IPS DF 19.7 (cell line): Measurements from ENCODE around the gene BHLHE41.
A peak's percentile ranks its signal among the peaks of the same experiment; 100 is the strongest.

ENCODE experiments used
- DNase-seq: peaks from one replicate; pipeline ENCODE4 v3.0.0-alpha.2; 2013; ENCODE audit warnings: low read depth, low spot score

BHLHE41 gene

DNA sequence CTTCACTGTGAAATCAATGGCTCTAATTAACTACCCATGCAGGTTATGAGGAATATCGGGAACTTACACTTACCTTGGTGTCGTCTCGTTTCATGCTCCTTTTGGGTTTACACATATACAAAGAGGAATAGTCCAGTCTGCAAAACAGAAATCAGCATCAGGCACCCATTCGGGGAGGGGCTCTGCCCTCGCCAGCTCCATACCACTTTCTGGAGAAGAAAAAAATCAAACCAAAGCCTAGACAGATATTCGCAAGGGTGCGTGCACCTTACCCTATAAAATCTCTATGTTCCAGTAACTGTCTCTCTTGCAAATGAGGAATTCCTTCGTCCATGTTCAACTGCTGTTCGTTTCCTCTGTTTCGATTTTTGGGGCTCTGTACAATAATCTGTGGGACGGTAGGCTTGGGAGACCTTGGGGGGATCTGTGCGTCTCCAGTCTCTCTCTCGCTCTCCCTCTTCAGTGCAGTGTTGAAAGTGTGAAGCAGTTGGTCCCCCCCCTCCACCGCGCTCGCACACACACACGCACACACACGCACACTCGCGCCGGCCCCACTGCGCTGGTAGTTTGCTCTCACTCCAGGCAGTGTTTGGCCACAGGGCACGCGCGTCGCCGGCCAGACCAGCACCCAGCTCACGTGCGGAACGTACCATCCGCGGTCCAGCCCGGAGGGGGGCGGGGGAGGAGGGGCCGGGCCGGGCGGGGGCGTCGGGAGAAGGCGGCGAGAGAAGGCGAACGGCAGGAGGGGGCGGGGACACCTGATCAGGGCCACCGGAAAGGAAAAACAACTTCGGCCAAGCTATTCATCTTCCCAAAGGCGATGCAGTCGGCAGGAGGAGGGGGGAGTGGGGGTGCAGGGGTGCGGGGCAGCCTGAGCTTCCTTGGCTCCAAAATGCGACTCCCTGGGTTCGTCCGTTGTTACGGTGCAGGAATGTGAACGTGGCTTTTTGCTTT, at the start of gene BHLHE41:
TSS of gene BHLHE41 (minus strand) at position 592 of the 954 bp plus-strand sequence. CDS start at position 334, 258 bp downstream.
- no peak for DNase-seq

DNA sequence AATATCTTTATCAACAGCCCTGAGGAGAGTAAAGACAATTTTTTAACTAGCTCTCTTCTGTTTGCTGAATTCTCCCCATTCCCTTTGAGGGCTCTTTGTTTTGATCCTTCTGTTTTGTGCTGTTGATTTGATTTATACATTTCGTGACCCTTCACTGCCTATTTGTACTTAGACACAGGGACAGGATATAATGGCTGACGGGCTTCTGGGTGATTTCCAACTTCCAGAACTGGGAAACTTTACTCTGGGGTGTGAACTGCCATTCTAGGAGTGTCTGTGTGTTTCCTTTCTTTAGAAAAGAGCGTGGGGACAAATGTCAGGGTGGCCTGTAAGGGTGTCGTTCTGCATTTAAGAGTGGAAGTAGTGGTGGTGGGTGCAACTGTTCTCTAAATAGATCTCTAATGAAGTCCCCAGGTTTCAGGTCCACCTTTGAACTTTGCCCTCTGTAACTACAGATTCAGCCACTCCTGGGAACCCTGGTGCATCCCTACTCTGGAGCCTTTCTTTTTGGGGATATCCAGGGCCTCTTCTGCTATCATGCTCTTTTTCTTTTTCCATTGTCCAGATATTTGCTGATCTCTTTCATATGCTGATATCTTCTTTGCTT, 48.2 kb upstream of the BHLHE41 start:
- no peak for DNase-seq

DNA sequence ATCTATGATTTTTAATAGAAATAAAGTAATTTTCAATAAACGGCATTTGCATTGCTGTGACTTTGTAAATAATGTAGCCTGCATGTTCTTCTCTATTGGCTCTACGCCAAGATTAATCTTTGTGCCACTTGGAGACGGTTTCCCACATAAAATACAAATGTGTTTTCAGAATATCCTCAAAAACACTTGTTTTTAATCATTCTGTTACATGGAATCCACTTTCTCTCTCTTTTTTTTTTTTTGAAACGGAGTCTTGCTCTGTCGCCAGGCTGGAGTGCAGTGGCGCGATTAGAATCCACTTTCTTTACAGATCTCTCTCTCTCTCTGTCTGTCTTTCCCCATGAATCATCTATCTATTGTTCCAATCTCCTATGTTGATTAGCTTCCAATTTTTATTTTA, 47.7 kb upstream of the BHLHE41 start:
- no peak for DNase-seq

DNA sequence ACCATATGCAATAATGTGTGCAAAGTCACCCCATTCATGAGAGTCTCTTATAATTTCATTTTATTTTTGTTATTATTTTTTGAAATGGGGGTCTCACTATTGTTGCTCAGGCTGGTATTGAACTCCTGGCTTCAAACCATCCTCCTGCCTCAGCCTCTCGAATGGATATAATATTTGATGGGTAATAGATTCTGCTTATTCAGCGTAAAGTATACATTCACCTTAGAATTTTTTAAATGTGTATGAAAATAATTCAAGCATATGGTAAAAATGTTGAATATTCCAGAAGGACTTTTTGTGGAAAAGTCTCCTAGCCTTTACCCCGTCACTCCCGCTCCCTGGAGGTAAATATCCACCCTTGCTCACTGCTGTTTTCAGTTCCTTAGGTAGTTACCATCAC, 47.2 kb upstream of the BHLHE41 start:
- DNase-seq: no peak

DNA sequence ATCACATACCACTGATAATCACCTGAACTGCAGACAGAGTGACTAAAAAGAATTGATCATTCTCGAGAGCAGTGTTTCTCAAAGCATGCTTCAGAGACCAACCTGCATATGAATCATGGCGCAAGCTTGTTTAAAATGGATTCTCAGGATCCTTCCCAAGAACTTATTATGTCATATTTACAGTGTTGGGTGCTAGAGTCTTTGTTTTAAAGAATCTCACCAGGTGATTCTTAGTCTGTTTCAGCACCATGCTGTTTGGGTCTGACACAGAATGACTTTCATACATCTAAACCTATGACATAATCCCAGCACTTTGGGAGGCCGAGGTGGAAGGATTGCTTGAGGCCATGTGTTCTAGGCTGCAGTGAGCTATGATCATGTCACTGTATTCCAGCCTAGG, 39.3 kb upstream of the BHLHE41 start:
- DNase-seq: no peak

DNA sequence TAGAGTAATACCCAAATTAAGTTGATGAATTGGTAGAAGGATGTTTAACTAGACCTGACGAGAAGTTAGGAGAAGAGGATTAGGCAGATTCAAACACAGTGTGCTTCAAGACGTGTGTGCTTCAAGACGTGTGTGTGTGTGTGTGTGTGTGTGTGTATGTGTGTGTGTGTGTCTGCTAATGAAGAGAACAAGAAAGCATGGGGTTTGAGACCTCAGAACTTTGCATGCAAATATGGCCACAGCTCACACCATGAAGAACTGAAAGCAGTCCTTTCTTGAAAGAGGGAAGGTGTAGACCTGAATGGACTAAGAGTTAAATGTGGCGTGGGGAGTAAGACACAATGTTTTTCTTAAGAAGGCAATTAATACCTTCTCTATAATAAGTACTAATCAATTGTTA, 38.1 kb upstream of the BHLHE41 start:
- no peak for DNase-seq

DNA sequence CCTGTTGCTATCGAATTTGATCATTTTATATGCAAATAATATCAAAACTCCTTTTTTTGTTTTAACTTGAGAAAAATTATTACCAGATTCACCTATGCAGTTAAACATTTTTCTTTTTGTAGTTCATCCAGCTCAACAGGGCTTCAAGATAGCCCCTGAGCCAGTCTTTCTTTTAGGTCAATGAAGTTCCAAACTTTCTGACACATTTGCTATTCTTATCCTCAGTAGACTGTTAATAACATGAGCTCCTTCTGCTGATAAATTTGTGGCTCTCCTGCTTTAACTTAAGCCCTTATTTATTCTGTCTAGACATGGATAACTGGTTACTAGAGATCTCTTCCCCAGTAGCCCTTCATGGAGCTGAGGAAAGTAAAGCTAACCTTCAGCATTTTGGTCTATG, 37.3 kb upstream of the BHLHE41 start:
- DNase-seq: no peak

DNA sequence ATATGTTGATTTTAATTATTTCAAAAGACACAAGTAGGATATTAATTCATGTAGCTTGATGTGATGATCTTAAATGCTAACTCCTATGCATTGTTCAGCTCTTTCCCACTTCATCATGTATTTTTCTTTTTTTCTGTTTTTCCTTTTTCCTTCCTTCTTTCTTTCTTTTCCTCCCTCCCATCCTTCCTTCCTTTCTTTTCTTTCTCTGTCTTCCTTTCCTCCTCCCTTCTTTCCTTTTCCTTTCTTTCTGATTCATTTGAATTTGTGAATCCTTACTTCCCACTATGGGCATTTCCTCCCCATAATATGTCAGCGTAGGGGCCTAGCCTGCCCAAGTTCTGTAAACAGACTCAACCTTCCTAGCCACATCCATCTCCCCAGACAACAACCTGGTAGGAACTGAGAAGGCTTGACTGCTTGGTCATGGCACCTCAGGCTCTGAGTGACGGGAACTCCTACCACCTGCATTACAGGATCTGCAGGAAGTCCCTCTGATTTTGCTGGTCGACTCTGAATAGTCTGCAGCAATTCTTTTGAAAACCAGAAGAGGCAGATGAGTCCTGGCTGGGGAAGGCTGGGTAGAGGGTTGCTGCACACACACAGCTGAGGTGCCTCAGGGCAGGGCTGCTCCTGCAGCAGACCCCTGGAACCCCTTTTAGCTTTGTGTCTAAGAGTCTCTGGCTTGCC, 33.4 kb upstream of the BHLHE41 start:
- peak; percentile 25 for DNase-seq

DNA sequence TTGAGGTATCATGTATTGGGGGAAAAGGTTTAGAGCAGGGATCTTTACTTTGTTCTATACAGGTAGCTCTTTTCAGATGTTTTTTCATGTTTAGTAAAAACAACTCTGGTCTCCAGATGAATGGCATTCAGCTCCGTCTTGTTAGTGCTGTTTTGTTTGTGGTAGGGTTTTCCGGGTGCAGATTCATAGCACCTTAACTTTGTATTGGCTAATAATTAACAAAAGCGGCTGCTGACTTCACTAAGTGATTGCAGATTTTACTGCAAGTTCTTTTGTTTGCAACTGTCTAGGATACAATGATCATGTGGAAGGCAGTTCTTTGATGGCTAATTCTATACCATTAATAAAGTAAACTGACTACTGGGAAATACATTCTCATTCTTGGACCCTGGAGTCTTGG, 32.2 kb upstream of the BHLHE41 start:
- DNase-seq: no peak

DNA sequence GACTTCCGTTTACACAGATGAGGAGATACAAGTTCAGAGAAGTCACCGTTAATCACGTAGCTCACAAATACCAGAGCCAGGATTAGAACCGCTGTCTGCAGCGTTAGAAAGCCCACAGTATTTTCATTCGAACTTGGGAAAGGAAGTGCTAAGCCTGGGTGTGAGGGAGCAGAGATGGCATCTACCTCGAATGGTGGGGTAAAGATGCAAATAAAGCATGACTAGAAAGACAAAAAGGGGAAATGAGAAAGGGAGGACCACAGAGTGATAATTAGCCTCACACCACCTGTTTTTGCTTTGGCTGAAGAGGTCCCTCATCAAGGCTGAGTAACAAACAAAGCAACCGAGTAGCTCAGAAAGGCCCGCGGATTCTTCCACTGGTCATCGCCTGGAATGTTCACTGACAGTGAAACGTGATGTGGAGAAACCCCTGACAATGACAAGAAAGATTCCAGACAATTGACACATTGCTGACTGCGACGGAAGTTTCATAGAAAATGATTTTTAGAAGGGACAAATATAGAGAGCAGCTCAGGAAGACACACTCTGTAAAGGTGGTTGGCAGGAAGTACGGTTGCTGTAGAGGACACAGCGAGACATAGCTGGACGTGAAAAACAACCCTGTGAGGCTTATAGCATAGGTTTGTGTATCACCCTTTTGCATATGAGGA, 31.5 kb upstream of the BHLHE41 start:
- no peak for DNase-seq

DNA sequence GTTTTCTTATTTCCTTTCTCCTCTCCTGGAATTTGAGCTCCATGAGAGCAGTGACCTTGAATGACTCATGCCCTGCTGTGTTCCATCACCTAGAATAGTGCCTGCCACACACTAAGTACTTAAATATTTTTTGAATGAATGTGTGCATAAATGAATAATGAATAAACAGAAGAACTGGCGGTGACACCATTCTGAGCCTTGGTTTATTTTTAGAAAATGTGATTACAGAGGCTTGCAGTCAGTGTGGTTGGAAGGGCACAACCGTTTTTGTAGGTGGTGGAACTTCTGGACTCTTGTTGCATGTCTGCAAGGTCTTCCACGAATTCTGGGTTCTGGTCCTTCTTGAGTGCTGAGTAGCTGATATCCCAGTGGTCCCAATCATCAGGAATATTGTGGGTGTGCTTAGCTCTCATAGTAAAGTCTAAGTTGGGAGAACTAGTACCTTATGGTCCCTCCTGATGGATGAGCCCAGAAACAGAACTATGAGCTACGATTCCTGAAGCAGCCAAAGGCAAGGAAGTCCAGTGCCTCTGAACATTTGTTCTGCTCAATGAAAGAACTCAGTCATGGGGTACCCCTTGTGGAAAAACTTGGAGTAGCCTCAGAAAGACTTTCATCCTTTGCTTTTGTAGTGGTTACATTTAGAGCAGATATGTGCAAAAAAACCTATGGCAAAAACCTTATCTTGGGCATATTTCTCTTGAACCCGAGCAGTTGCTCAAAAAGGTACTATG, 28.8 kb upstream of the BHLHE41 start:
- DNase-seq: no peak

DNA sequence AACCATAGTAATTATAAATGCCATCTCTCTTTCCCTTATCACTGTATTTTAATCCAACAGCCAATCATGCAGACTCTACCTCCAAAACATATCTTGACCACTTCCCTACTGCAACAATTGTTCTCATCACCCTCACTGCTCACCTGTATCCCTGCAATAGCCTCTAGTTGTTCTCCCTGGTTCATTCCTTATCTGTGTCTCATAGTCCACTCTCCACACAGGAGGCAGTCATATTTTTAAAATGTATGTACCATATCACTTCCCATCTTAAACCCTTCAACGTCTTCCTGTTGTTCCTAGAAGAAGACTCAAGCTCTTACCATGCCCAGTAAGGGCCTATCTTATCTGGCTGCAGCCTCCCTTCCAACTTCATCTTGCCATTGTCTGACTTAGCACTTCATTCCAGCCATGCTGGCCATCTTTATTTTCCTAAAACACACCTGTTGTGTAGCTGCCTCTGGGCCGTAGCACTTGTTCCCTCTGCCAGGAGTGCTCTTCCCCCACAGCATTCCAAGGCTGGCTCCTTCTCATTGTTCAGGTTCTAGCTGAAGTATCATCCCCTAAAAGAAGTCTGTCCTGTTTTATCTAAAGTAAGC, 27.8 kb upstream of the BHLHE41 start:
- DNase-seq: no peak

DNA sequence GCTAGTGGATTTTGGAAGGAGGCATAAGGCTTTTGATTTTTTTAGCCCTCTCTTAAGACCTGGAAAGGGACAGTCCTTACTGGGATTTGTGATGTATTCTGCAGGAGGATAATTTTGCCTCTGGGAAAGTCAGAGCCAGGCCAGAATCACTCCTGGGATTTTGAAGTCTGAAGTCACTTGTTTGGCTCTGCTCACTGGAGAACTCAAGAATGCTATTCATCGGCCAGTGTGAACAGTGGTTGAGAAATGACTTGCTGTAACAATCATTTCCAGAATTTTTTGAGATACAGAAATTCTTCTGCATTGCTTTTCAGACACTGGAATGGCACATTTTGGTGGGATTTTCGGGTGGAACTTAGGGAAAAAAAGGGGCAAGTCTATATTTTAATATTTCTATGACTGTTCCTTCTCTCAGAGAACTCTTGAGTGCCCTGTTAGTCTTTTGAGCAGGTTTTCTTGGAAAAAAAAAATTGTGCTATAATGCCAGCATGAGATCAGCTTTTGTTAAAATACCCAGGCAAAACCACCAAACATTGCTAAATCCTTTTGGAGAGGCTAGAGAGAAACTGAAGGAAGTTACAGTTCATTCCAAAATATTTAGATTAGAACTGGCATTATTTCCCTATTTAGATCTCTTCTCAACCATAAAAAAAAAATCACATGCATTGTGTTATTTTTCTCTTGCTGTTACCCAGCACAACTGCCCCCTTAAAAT, 26.1 kb upstream of the BHLHE41 start:
- DNase-seq: no peak

DNA sequence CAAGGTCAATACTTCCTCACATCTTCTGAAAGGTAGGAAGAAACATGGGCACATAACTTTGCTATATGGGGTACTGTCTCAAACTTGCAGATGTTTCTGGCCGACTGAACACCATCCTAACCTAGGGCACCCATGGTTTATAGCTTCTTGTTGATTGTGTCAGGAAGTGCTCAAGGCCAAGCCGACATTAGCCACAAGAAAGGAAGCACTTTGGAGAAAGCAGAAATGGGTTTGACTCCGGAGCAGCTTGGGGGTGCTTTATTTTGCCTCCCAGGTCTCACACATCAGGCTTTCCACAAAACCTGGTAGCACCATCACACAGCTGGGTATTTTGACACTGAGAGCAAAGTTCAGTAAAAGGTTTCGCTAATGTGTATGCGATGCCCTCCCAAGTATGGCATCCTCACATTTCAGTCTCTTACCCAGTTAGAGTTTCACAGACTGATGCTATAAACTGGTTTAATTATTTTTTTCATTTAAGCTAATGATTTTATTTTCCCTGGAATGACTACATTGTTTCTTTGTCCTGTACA, 25.2 kb upstream of the BHLHE41 start:
- no peak for DNase-seq

DNA sequence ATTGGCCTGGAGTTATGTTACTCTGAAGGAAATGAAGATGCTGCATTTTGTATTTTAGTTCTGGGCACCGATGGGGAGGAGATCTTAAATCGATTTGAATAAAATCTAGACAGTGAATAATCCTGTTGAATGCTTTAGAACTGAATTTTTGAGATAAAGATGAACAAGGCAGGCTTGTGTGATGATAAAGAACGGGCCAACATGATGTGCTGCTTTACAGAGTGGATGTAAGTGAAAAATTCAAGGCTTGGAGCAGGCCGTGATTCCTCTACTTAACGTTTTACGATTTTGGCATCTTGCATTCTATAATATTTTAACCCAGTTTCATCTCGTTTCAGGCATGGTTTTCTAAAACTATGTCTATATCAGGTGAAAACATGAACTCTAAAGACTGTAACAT, 23.5 kb upstream of the BHLHE41 start:
- DNase-seq: no peak

DNA sequence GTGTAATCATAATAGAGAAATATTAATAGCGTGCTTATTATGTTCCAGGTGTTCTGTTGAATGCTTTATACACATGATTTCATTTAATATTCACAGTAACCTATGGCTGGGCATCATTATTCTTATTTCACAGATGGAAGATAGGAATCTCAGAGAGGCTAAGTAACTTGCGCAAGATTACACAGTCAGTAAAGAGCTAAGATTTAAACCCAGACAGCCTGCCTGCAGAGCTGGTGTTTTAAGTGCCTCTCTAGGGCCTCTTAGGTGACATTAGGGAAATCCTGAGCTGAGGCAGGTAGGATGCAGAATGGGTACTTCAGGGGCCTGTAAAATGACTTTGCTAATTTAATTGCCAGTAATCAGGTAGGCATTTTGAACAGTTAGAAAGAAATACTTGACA, 18.5 kb upstream of the BHLHE41 start:
- no peak for DNase-seq

DNA sequence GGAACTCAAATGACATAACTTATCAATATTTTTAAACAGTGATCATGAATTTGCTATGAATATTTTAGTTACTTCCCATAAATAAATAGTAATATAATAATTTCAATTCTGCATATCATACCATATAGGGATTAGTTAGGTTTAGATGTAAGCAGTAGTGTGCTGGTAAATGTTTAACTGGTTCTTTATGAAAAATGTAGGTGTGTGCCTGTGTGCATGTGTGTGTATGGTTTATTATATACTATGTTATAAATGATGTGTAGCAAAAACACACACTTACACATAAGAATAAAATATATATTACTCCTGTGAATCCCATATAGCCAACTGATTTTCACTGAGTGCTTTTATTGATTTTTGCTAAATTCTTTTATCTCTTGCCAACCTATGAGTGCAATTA, 14.0 kb upstream of the BHLHE41 start:
- no peak for DNase-seq

DNA sequence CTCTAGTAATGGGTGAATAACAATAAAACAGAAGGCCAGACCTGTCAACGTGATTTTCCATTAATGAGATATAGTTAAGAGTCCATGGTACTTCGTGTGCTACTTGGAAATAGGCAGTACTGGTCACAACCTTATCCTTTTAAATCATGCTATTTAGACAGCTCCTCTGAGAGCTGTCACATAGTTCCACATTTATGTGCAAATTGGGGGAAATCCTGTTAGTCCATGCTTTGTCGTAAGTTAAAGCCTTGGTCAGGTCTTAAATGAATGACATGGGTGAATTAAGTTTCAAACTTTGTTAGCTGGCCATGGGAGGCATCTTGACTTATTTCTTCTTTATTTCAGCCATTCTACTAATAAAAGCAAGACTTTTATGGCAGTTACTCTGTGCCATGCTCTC, 11.9 kb upstream of the BHLHE41 start:
- DNase-seq: no peak

DNA sequence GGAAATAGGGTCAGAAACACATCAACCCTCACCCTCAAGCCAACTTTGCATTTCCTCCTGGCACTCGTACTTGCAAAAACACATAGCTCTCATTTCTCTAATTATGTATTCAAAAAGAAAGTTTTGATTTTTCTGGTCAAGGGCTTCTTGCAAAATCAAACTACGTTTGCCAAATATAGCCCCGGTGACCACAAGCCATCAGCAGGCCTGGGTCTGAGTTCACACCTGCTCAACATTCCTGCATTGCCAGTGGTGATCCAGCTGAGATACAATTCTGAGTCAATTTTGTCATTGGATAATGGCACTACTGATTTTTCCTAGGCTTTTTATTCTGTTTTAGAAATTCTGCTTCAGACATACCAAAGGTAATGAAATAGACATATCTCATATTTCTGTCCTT, 10.7 kb upstream of the BHLHE41 start:
- no peak for DNase-seq

DNA sequence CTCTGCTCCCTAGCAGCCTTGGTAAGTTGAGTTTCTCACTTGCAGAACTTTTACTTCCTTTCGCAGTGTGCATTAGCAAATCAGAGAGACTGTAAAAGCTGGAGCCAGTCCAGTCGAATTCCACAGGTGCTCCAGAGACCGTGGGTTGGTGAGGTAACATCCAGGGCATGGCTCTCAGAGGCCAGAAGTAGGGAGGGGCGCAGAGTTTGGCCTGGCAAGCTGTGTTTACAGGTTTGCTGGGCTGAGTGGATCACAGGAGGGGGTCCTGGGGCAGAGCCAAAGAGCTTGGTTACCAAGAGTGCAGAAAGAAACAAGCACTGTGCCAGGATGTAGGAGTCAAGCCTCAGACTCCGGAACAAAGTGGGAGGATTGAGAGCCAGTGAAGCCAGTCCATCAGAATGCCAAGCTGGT, 10.2 kb upstream of the BHLHE41 start:
- DNase-seq: no peak
